K562 (cell line): ENCODE measurements around the gene FARP2. TPM values are rescaled to one million over a fixed set of nuclear protein-coding genes. Genes with fewer than 3 reads are reported as not detected.

Experiments
- ATAC-seq: fragments of 200-7000 bp; cut with Tn5 transposase; 3 replicates; pipeline ENCODE4 v1.9.1; 2020; ENCODE audit warnings: moderate library complexity
- BruUV-seq: library from RNA; stranded (reverse); fragments of 400-500 nt; replicated peaks from 2 replicates; lab custom pipeline; 2021; lab: Mats Ljungman, UMichigan
- CTCF ChIA-PET: fragments of 300-600 bp; formaldehyde crosslinking; extraction: SDS; loops from one replicate; lab custom pipeline; 2021; ENCODE audit warnings: low intra/inter-chr PET ratio; lab: Yijun Ruan, JAX
- POLR2A ChIA-PET: fragments of 300-600, 350-650 bp; sonication (Branson Sonifier 250); formaldehyde crosslinking; extraction: SDS; loops from one replicate; lab custom pipeline; 2021; ENCODE audit warnings: antibody characterized with exemption, inconsistent platforms; lab: Yijun Ruan, JAX
- DNase-seq, 4 experiments: peaks; one replicate each; pipeline versions ENCODE4 v3.0.0 to v3.0.0-alpha.2; 2011 to 2018; ENCODE audit warnings: low spot score in 3 of 4, mixed read lengths in 3 of 4; ENCODE audit errors: extremely low read depth in 1 of 4
- FAIRE-seq: peaks from 2 replicates; lab custom pipeline; 2011; peaks lifted over from hg19 to GRCh38; lab: Jason Lieb, UNC
- H2AFZ ChIP-seq: 2 replicates; pipeline ENCODE4 v1.6.0; 2011; ENCODE audit warnings: low read depth, low read length, control low read depth, inconsistent platforms
- H3K27ac ChIP-seq: fragments of 200-600 bp; 3 replicates; pipeline ENCODE4 v1.8.0; 2011; ENCODE audit warnings: low read depth, mild to moderate bottlenecking, control low read depth, inconsistent platforms, low read length, moderate library complexity, mixed read lengths; ENCODE audit errors: extremely low read depth
- H3K27me3 ChIP-seq, 2 experiments: fragments of 300-600 bp in 1 of 2; 2 replicates in 1 of 2; 3 replicates in 1 of 2; pipeline versions ENCODE4 v1.6.0 to v1.8.0; 2011; ENCODE audit warnings: inconsistent platforms in 2 of 2, low read length in 2 of 2, mild to moderate bottlenecking in 1 of 2, mixed read lengths in 1 of 2, moderate library complexity in 1 of 2; ENCODE audit not compliant: control insufficient read depth in 2 of 2, insufficient read depth in 2 of 2
- H3K36me3 ChIP-seq: fragments of 300-600 bp; 3 replicates; pipeline ENCODE4 v1.8.0; 2011; ENCODE audit warnings: mild to moderate bottlenecking, low read length, inconsistent platforms; ENCODE audit not compliant: control insufficient read depth, insufficient read depth
- H3K4me1 ChIP-seq, 2 experiments: fragments of 200-600 bp in 1 of 2; replicated peaks in 1 of 2; 2 replicates in 1 of 2; 3 replicates in 1 of 2; pipeline versions ENCODE4 v1.5.1 to v1.8.0; 2011; ENCODE audit warnings: inconsistent platforms in 2 of 2, low read length in 2 of 2, mild to moderate bottlenecking in 1 of 2, mixed read lengths in 1 of 2, moderate library complexity in 1 of 2; ENCODE audit not compliant: control insufficient read depth in 2 of 2, insufficient read depth in 2 of 2
- H3K4me2 ChIP-seq: 2 replicates; pipeline ENCODE4 v1.6.1; 2011; ENCODE audit warnings: low read length, control low read depth, inconsistent platforms, mixed read lengths; ENCODE audit not compliant: insufficient read depth
- H3K4me3 ChIP-seq: fragments of 200-600 bp; sonication (generic), shearing (Covaris generic); 2 replicates; pipeline ENCODE4 v1.5.1; 2016; ENCODE audit warnings: control low read depth, inconsistent platforms
- H3K79me2 ChIP-seq: fragments of 200-600 bp; 3 replicates; pipeline ENCODE4 v1.8.0; 2011; ENCODE audit warnings: low read length, inconsistent platforms; ENCODE audit not compliant: control insufficient read depth, insufficient read depth
- H3K9ac ChIP-seq, 2 experiments: 2 replicates each; pipeline versions ENCODE4 v1.6.0 to v1.6.1; 2011; ENCODE audit warnings: low read depth in 2 of 2, low read length in 2 of 2, control low read depth in 1 of 2, inconsistent platforms in 1 of 2, mild to moderate bottlenecking in 1 of 2, mixed read lengths in 1 of 2; ENCODE audit not compliant: insufficient read depth in 1 of 2
- H3K9me1 ChIP-seq: one replicate; pipeline ENCODE4 v1.6.0; 2011; ENCODE audit warnings: inconsistent platforms, mild to moderate bottlenecking, low read length, moderate library complexity; ENCODE audit not compliant: control insufficient read depth, insufficient read depth
- H3K9me3 ChIP-seq: replicated peaks from 2 replicates; pipeline ENCODE4 v1.5.1; 2011; ENCODE audit warnings: low read depth, low read length, inconsistent platforms; ENCODE audit not compliant: control insufficient read depth, insufficient read depth
- H4K20me1 ChIP-seq: replicated peaks from 2 replicates; pipeline ENCODE4 v1.6.1; 2011; ENCODE audit warnings: low read length, inconsistent platforms, mixed read lengths; ENCODE audit not compliant: control insufficient read depth, insufficient read depth
- CBFA2T3 ChIP-seq: fragments of 450-650 bp; IDR thresholded peaks from 2 replicates; pipeline ENCODE4 v1.6.1; 2017
- CBX8 ChIP-seq: fragments of 200-600 bp; sonication (generic); IDR thresholded peaks from 2 replicates; pipeline ENCODE4 v1.6.1; 2012; ENCODE audit warnings: borderline replicate concordance, mixed run types, low read depth, mild to moderate bottlenecking, moderate library complexity, mixed read lengths, low read length, control low read depth, inconsistent platforms; ENCODE audit not compliant: poor library complexity, severe bottlenecking; ENCODE audit errors: extremely low read depth
- PHB2 ChIP-seq: fragments of 450-650 bp; IDR thresholded peaks from 2 replicates; pipeline ENCODE4 v1.6.1; 2017; ENCODE audit warnings: low read depth
- PPARD ChIP-seq: fragments of 250-450 bp; sonication (Bioruptor Pico); IDR thresholded peaks from 2 replicates; pipeline ENCODE4 v1.8.0; 2022; ENCODE audit warnings: inconsistent platforms, mild to moderate bottlenecking, moderate library complexity
- WGBS: fragments of 100-300 bp; shearing (Covaris generic); methylation state at CpG from one replicate; pipeline ENCODE4 v1.1.6; 2016; ENCODE audit warnings: low coverage, mixed read lengths; ENCODE audit not compliant: insufficient coverage; ENCODE audit errors: missing lambda C conversion rate; 5-methylcytosine and 5-hydroxymethylcytosine counted together
- in situ Hi-C: fragments of 300-500 bp; cut with MboI; formaldehyde crosslinking; loops from 4 replicates; pipeline ENCODE4 v1.15.0; 2018; ENCODE audit warnings: inconsistent platforms, mixed read lengths
- intact Hi-C: fragments of 100-400 bp; cut with micrococcal nuclease; formaldehyde crosslinking; loops from 2 replicates; pipeline ENCODE4 v1.14.2; 2022
- polyA plus RNA-seq, 8 experiments: library from polyadenylated mRNA; depleted of rRNA in 4 of 8; stranded (reverse) in 5 of 8; unstranded in 3 of 8; fragments of >200 nt; fragmentation: Nextera tagmentation in 2 of 8; fragmentation: Illumina TruSeq in 1 of 8; extraction: Ambion mirVana in 2 of 8; extraction: Trizol in 1 of 8; gene quantifications; 2 replicates each; pipeline versions ENCODE4 v1.2.1 to v1.2.3, GENCODE V29; 2011 to 2014; ENCODE audit warnings: inconsistent platforms in 1 of 8, missing spikeins in 1 of 8
- total RNA-seq, 7 experiments: library from RNA; depleted of rRNA in 6 of 7; stranded (reverse); fragments of >200 nt in 6 of 7; fragmentation: Illumina TruSeq in 2 of 7; extraction: Trizol in 2 of 7; gene quantifications; 2 replicates each; pipeline versions ENCODE4 v1.2.1 to v1.2.3, GENCODE V29; 2011 to 2021; ENCODE audit warnings: low replicate concordance in 1 of 7

FARP2 gene
- total and polyA plus RNA-seq, 9 of the 15 experiments (the other 6 are each of a cell fraction or from before 2014, with no cell fraction given): 4.1 to 38.1 (median 21.1) TPM

- 92% methylated on average over 3 of the region's 3 CpGs for WGBS
- peaks cover 11% of the 10 kb centered on the region for H3K79me2 ChIP-seq
- no peak for ATAC-seq
- no peak for FAIRE-seq
- no peaks in the 10 kb centered on the region for H3K27me3 ChIP-seq
- H3K27ac ChIP-seq: no peak overlapping the region
- no peak overlapping the region for H2AFZ ChIP-seq
- no peak for DNase-seq
- ChIA-PET POLR2A (no interaction called here), CTCF (no interaction called here)
- H4K20me1 ChIP-seq: no peaks in the 10 kb centered on the region; the same call in none of the 2 replicates
- TF ChIP-seq PPARD (CRISPR knock-in tag) (no peak), CBFA2T3 (no peak)
- intact Hi-C loops: no loop called here
- no TSS peak for BruUV-seq
- in situ Hi-C loops: no loop called here
- H3K4me1 ChIP-seq: peaks cover 6 to 16% of the 10 kb centered on the region in 2 experiments; a peak in 4 of 5 replicates
- peaks cover 69% of the 10 kb centered on the region; the same call in 2 of the 3 replicates for H3K36me3 ChIP-seq
- no peaks in the 10 kb centered on the region for H3K9me3 ChIP-seq
- H3K4me2 ChIP-seq: no peak overlapping the region
- H3K9me1 ChIP-seq: no peaks in the 10 kb centered on the region
- no peak overlapping the region for H3K4me3 ChIP-seq
- no peak overlapping the region for H3K9ac ChIP-seq
Observed at GRCh38 chr2:241352227-241352626, 3.9 kb upstream of the FARP2 start.

GRCh38 chr2:241354668-241355658, 1.1 kb upstream of the FARP2 start:
- Histone ChIP-seq H3K27ac (peak overlapping the region; percentile 75; the same call in 2 of the 3 replicates), H2AFZ (peak overlapping the region; percentile 82), H3K27me3 (no peaks in the 10 kb centered on the region), H3K36me3 (peaks cover 51% of the 10 kb centered on the region; the same call in 2 of the 3 replicates), H3K4me3 (peak overlapping the region; percentile 31; the same call in 1 of the 2 replicates), H3K9me3 (no peaks in the 10 kb centered on the region), H4K20me1 (peaks cover 8% of the 10 kb centered on the region), H3K4me2 (peak overlapping the region; percentile 83), H3K79me2 (peaks cover 38% of the 10 kb centered on the region), H3K4me1 (peaks cover 12 to 16% of the 10 kb centered on the region in 2 experiments; a peak in 4 of 5 replicates), H3K9me1 (no peaks in the 10 kb centered on the region), H3K9ac (peak overlapping the region; percentile 46 to 93; a peak in 3 of 4 replicates)
- in situ Hi-C loops (no loop called here), intact Hi-C loops (no loop called here)
- WGBS: 13% methylated on average over 8 of the region's 40 CpGs
- ChIA-PET POLR2A (no interaction called here), CTCF (no interaction called here)
- no TSS peak for BruUV-seq
- DNase-seq: peak; percentile 57 to 76 (median 58)
- ATAC-seq: peak; percentile 84
- FAIRE-seq: peak; percentile 83
- TF ChIP-seq PHB2 (no peak), CBX8 (no peak)
